H9 (cell line): Measurements from ENCODE around the gene IRAK1. TPM values are rescaled to one million over a fixed set of nuclear protein-coding genes. Genes with fewer than 3 reads are reported as not detected.
A peak's percentile ranks its signal among the peaks of the same experiment; 100 is the strongest.

ENCODE experiments used
- DNase-seq: peaks from one replicate; pipeline ENCODE4 v3.0.0-alpha.2; 2017
- H2AFZ ChIP-seq: one replicate; pipeline ENCODE4 v1.6.1; 2013; ENCODE audit warnings: mild to moderate bottlenecking, low read length, control low read depth, moderate library complexity
- H2AK5ac ChIP-seq: 2 replicates; pipeline ENCODE4 v1.6.1; 2013; ENCODE audit warnings: low read length, control low read depth, mixed read lengths; ENCODE audit not compliant: insufficient read length
- H2BK120ac ChIP-seq: one replicate; pipeline ENCODE4 v1.6.1; 2013; ENCODE audit warnings: low read depth, mild to moderate bottlenecking, low read length, control low read depth, inconsistent platforms; ENCODE audit not compliant: poor library complexity, severe bottlenecking
- H2BK12ac ChIP-seq: 2 replicates; pipeline ENCODE4 v1.6.1; 2013; ENCODE audit warnings: low read length, control low read depth, mixed read lengths, low read depth; ENCODE audit not compliant: insufficient read length
- H2BK15ac ChIP-seq: 2 replicates; pipeline ENCODE4 v1.6.1; 2013; ENCODE audit warnings: low read depth, low read length, control low read depth
- H2BK20ac ChIP-seq: one replicate; pipeline ENCODE4 v1.6.1; 2013; ENCODE audit warnings: low read depth, mild to moderate bottlenecking, low read length, control low read depth, inconsistent platforms; ENCODE audit not compliant: poor library complexity, severe bottlenecking
- H2BK5ac ChIP-seq: 2 replicates; pipeline ENCODE4 v1.6.1; 2013; ENCODE audit warnings: low read length, control low read depth, mixed read lengths; ENCODE audit not compliant: insufficient read length
- H3K14ac ChIP-seq: 2 replicates; pipeline ENCODE4 v1.6.1; 2013; ENCODE audit warnings: low read length, control low read depth; ENCODE audit not compliant: insufficient read depth
- H3K18ac ChIP-seq: 2 replicates; pipeline ENCODE4 v1.6.1; 2013; ENCODE audit warnings: low read depth, mild to moderate bottlenecking, mixed read lengths, low read length, control low read depth; ENCODE audit not compliant: insufficient read length
- H3K23ac ChIP-seq: 2 replicates; pipeline ENCODE4 v1.6.1; 2013; ENCODE audit warnings: low read length, control low read depth, mixed read lengths, low read depth; ENCODE audit not compliant: insufficient read length
- H3K23me2 ChIP-seq: 2 replicates; pipeline ENCODE4 v1.6.1; 2013; ENCODE audit warnings: low read depth, mild to moderate bottlenecking, mixed read lengths, low read length, control low read depth; ENCODE audit not compliant: insufficient read length, poor library complexity, severe bottlenecking
- H3K27ac ChIP-seq: 2 replicates; pipeline ENCODE4 v1.5.1; 2013; ENCODE audit warnings: low read length, control low read depth, mixed read lengths, low read depth; ENCODE audit not compliant: insufficient read length
- H3K27me3 ChIP-seq: 2 replicates; pipeline ENCODE4 v1.6.1; 2013; ENCODE audit warnings: low read length, control low read depth, inconsistent platforms; ENCODE audit not compliant: insufficient read depth
- H3K4ac ChIP-seq: 2 replicates; pipeline ENCODE4 v1.6.1; 2013; ENCODE audit warnings: low read depth, mild to moderate bottlenecking, control low read depth, inconsistent platforms, low read length, moderate library complexity
- H3K4me1 ChIP-seq: 2 replicates; pipeline ENCODE4 v1.6.1; 2013; ENCODE audit warnings: low read length, control low read depth, inconsistent platforms; ENCODE audit not compliant: insufficient read depth
- H3K4me2 ChIP-seq: 2 replicates; pipeline ENCODE4 v1.6.1; 2013; ENCODE audit warnings: low read length, control low read depth, mixed read lengths; ENCODE audit not compliant: insufficient read length, insufficient read depth
- H3K56ac ChIP-seq: 2 replicates; pipeline ENCODE4 v1.6.1; 2013; ENCODE audit warnings: low read depth, mild to moderate bottlenecking, mixed read lengths, low read length, control low read depth; ENCODE audit not compliant: insufficient read length
- H3K79me1 ChIP-seq: 2 replicates; pipeline ENCODE4 v1.6.1; 2013; ENCODE audit warnings: low read depth, mild to moderate bottlenecking, moderate library complexity, low read length, control low read depth, inconsistent platforms; ENCODE audit not compliant: insufficient read depth, poor library complexity, severe bottlenecking
- H3K79me2 ChIP-seq: 2 replicates; pipeline ENCODE4 v1.6.1; 2013; ENCODE audit warnings: low read length, control low read depth, inconsistent platforms; ENCODE audit not compliant: insufficient read depth
- H3K9ac ChIP-seq: 2 replicates; pipeline ENCODE4 v1.6.1; 2013; ENCODE audit warnings: low read length, control low read depth, mixed read lengths; ENCODE audit not compliant: insufficient read length; ENCODE audit errors: extremely low read depth
- H3K9me3 ChIP-seq: one replicate; pipeline ENCODE4 v1.6.1; 2013; ENCODE audit warnings: low read depth, low read length, inconsistent platforms; ENCODE audit not compliant: control insufficient read depth
- H3T11ph ChIP-seq: one replicate; pipeline ENCODE4 v1.6.1; 2013; ENCODE audit warnings: mild to moderate bottlenecking, low read length, control low read depth, inconsistent platforms
- H4K20me1 ChIP-seq: one replicate; pipeline ENCODE4 v1.6.1; 2013; ENCODE audit not compliant: control insufficient read depth, insufficient read length, insufficient read depth
- H4K5ac ChIP-seq: 2 replicates; pipeline ENCODE4 v1.6.1; 2013; ENCODE audit warnings: low read depth, mild to moderate bottlenecking, mixed read lengths, low read length, control low read depth; ENCODE audit not compliant: insufficient read length
- H4K8ac ChIP-seq: replicated peaks from 2 replicates; pipeline ENCODE4 v1.6.1; 2013; ENCODE audit warnings: low read length, control low read depth, mixed read lengths, low read depth; ENCODE audit not compliant: insufficient read length
- H4K91ac ChIP-seq: 2 replicates; pipeline ENCODE4 v1.6.1; 2013; ENCODE audit warnings: low read depth, mild to moderate bottlenecking, moderate library complexity, mixed read lengths, low read length, control low read depth; ENCODE audit not compliant: insufficient read length
- H3K27ac Mint-ChIP-seq, 3 experiments: 2 replicates in 2 of 3; 3 replicates in 1 of 3; pipeline ENCODE4 v1.8.0; 2020 to 2021; ENCODE audit warnings: mixed read lengths in 3 of 3, mild to moderate bottlenecking in 1 of 3, moderate library complexity in 1 of 3
- H3K27me3 Mint-ChIP-seq: 2 replicates; pipeline ENCODE4 v1.8.0; 2021; ENCODE audit warnings: low read depth, mild to moderate bottlenecking, moderate library complexity, mixed read lengths
- H3K36me3 Mint-ChIP-seq, 3 experiments: 2 replicates in 2 of 3; 3 replicates in 1 of 3; pipeline ENCODE4 v1.8.0; 2020 to 2021; ENCODE audit warnings: low read depth in 3 of 3, mixed read lengths in 3 of 3; ENCODE audit not compliant: insufficient read depth in 1 of 3
- H3K4me1 Mint-ChIP-seq, 2 experiments: 2 replicates each; pipeline ENCODE4 v1.8.0; 2020; ENCODE audit warnings: mixed read lengths in 2 of 2
- H3K4me3 Mint-ChIP-seq, 2 experiments: 2 replicates in 1 of 2; 3 replicates in 1 of 2; pipeline ENCODE4 v1.8.0; 2020 to 2021; ENCODE audit warnings: mild to moderate bottlenecking in 2 of 2, mixed read lengths in 2 of 2, moderate library complexity in 1 of 2
- H3K9me3 Mint-ChIP-seq, 2 experiments: 2 replicates in 1 of 2; 3 replicates in 1 of 2; pipeline ENCODE4 v1.8.0; 2020; ENCODE audit warnings: mild to moderate bottlenecking in 2 of 2, mixed read lengths in 2 of 2, moderate library complexity in 1 of 2
- CTCF ChIP-seq: fragments of 200-600 bp; sonication (generic); conservative IDR thresholded peaks from 3 replicates; pipeline ENCODE4 v1.8.0; 2021; ENCODE audit warnings: antibody characterized with exemption, mild to moderate bottlenecking
- WGBS: extraction: QIAGEN DNeasy Blood & Tissue Kit; methylation state at CpG from one replicate; pipeline ENCODE4 v1.1.7; 2013; ENCODE audit warnings: missing lambda C conversion rate, low lambda C conversion rate, mixed read lengths; ENCODE audit not compliant: insufficient read length; ENCODE audit errors: extremely low coverage; 5-methylcytosine and 5-hydroxymethylcytosine counted together
- total RNA-seq: library from RNA; stranded (reverse); gene quantifications from 2 replicates; pipeline ENCODE4 v1.2.1, GENCODE V29; 2021

Gene IRAK1
- total RNA-seq, 1 experiment from 2014 or later: 98.4 TPM

- peak within 1 kb of the TSS; percentile 83 for H3K56ac ChIP-seq
- peak within 1 kb of the TSS; percentile 100 for H3K14ac ChIP-seq
- H2BK5ac ChIP-seq: peak within 1 kb of the TSS; percentile 94
- H2BK20ac ChIP-seq: no peak within 1 kb of the TSS
- H3K79me2 ChIP-seq: peaks cover 21% of the 10 kb centered on the region; the same call in 1 of the 2 replicates
- no peak within 1 kb of the TSS for H2AFZ ChIP-seq
- peak within 1 kb of the TSS; percentile 73 for H3T11ph ChIP-seq
- WGBS: no CpG with 5 or more reads among the region's 103 CpGs
- no peak within 1 kb of the TSS for H2BK15ac ChIP-seq
- peak within 1 kb of the TSS; percentile 88 for H4K5ac ChIP-seq
- H3K23ac ChIP-seq: no peak within 1 kb of the TSS
- TF ChIP-seq CTCF: no peak
- Mint-ChIP-seq H3K27ac (peak within 1 kb of the TSS; percentile 100), H3K27me3 (no peaks in the 10 kb centered on the region), H3K4me3 (peak within 1 kb of the TSS; percentile 100), H3K36me3 (peaks cover 6 to 18% (median 8%) of the 10 kb centered on the region in 3 experiments), H3K9me3 (peaks cover 4 to 11% of the 10 kb centered on the region in 2 experiments; a peak in 4 of 5 replicates), H3K4me1 (peaks cover 27 to 36% of the 10 kb centered on the region in 2 experiments)
- peak within 1 kb of the TSS; percentile 41 for H2BK12ac ChIP-seq
- no peak within 1 kb of the TSS for H4K8ac ChIP-seq
- no peak within 1 kb of the TSS for H2AK5ac ChIP-seq
- peak within 1 kb of the TSS; percentile 94 for H3K27ac ChIP-seq
- no peaks in the 10 kb centered on the region for H3K79me1 ChIP-seq
- no peaks in the 10 kb centered on the region for H4K20me1 ChIP-seq
- H4K91ac ChIP-seq: peak within 1 kb of the TSS; percentile 81
- H3K27me3 ChIP-seq: no peaks in the 10 kb centered on the region
- peak; percentile 79 for DNase-seq
- H2BK120ac ChIP-seq: peak within 1 kb of the TSS; percentile 98
- H3K4ac ChIP-seq: peak within 1 kb of the TSS; percentile 88; the same call in 1 of the 2 replicates
- no peaks in the 10 kb centered on the region for H3K9me3 ChIP-seq
- H3K4me2 ChIP-seq: peak within 1 kb of the TSS; percentile 48
- H3K9ac ChIP-seq: peak within 1 kb of the TSS; percentile 99
- no peaks in the 10 kb centered on the region; the same call in 1 of the 2 replicates for H3K4me1 ChIP-seq
- H3K18ac ChIP-seq: peak within 1 kb of the TSS; percentile 100
- H3K23me2 ChIP-seq: peaks cover 18% of the 10 kb centered on the region
Measured at GRCh38 chrX:153972368-153973126, 47.2 kb downstream of the IRAK1 start, which contains the start of gene TMEM187. Gene TMEM187 (plus strand): TSS chrX:153972754. CDS start chrX:153982063, 9,309 bp downstream.
